Esophagus squamous epithelium (tissue), 5 donors: ENCODE measurements around the gene KRTAP4-9. TPM values are rescaled to one million over a fixed set of nuclear protein-coding genes. Genes with fewer than 3 reads are reported as not detected.
"Not testable (repeated sequence)": the region's sequence is repeated elsewhere in the genome, so short reads cannot be mapped to it uniquely, and the experiment has no call there.

ENCODE experiments used
- DNase-seq: peaks from one replicate; lab custom pipeline; 2025; lab: John Stamatoyannopoulos, UW
- H3K27ac ChIP-seq, 4 donors: fragments of 200-600 bp; sonication (generic); one replicate each; pipeline ENCODE4 v1.5.1; 2016 to 2019; ENCODE audit warnings: mild to moderate bottlenecking in 1 of 4
- H3K27me3 ChIP-seq, 4 donors: fragments of 200-600 bp; sonication (generic); 1 replicate in 3 of 4; 2 replicates in 1 of 4; pipeline versions ENCODE4 v1.5.1 to v1.6.0; 2017 to 2021; ENCODE audit warnings: antibody characterized with exemption in 1 of 4
- H3K36me3 ChIP-seq, 3 donors: fragments of 200-600 bp; sonication (generic); one replicate each; pipeline ENCODE4 v1.5.1; 2016 to 2019
- H3K4me1 ChIP-seq, 3 donors: fragments of 200-600 bp; sonication (generic); one replicate each; pipeline ENCODE4 v1.5.1; 2017 to 2019
- H3K4me3 ChIP-seq, 4 donors: fragments of 200-600 bp; sonication (generic); 1 replicate in 3 of 4; 2 replicates in 1 of 4; pipeline ENCODE4 v1.5.1; 2016 to 2019; ENCODE audit warnings: mild to moderate bottlenecking in 2 of 4, moderate library complexity in 1 of 4
- H3K9me3 ChIP-seq, 3 donors: fragments of 200-600 bp; sonication (generic); one replicate each; pipeline ENCODE4 v1.5.1; 2016 to 2019
- CTCF ChIP-seq, 6 experiments: fragments of 450-650 bp in 4 of 6; fragments of 200-600 bp in 2 of 6; sonication (generic) in 2 of 6; IDR thresholded peaks; one replicate each; pipeline ENCODE4 v1.5.1; 2016 to 2019; ENCODE audit warnings: antibody characterized with exemption in 6 of 6, mild to moderate bottlenecking in 4 of 6, moderate library complexity in 4 of 6
- POLR2A ChIP-seq, 4 donors: fragments of 450-650 bp; IDR thresholded peaks; one replicate each; pipeline ENCODE4 v1.6.1; 2017; ENCODE audit warnings: antibody characterized with exemption in 4 of 4, mild to moderate bottlenecking in 4 of 4, moderate library complexity in 3 of 4
- WGBS, 2 donors: methylation state at CpG; one replicate each; pipeline ENCODE4 v1.1.5; 2018; 5-methylcytosine and 5-hydroxymethylcytosine counted together
- intact Hi-C: fragments of 100-400 bp; cut with DNase I; formaldehyde crosslinking; loops from one replicate; pipeline ENCODE4 v1.15.0; 2022
- total RNA-seq, 4 donors: library from RNA; depleted of rRNA; stranded (reverse); fragments of >200 nt; gene quantifications; one replicate each; pipeline ENCODE4 v1.1.0, GENCODE V29; 2016
- donor health status: DM: yes; HTN: yes; CAD: no.

The KRTAP4-9 gene
- total RNA-seq, 4 donors from 2014 or later = not detected

- TF ChIP-seq POLR2A (IDR thresholded peaks at IDR 0.05) (no peak), CTCF (IDR thresholded peaks at IDR 0.05) (no peak)
- H3K27me3 ChIP-seq = peaks cover 0 to 30% (median 0%) of the 10 kb centered on the region in 4 donors
- H3K27ac ChIP-seq = no peak overlapping the region
- DNase-seq = no peak
- no peaks in the 10 kb centered on the region for H3K4me1 ChIP-seq
- 66 to 83% methylated on average over 4 of the region's 4 CpGs for WGBS, 2 donors
- no peak overlapping the region for H3K4me3 ChIP-seq
- H3K36me3 ChIP-seq = no peaks in the 10 kb centered on the region
- intact Hi-C loops = no loop called here
- H3K9me3 ChIP-seq = no peaks in the 10 kb centered on the region
Observed at GRCh38 chr17:41118721-41119120, 13.5 kb downstream of the KRTAP4-9 start.

- H3K9me3 ChIP-seq, H3K36me3 ChIP-seq, DNase-seq, H3K27ac ChIP-seq, intact Hi-C loops, H3K4me1 ChIP-seq, H3K4me3 ChIP-seq: not testable (repeated sequence)
- WGBS, 2 donors = 48 to 55% methylated on average over 11 of the region's 11 CpGs
- peaks cover 0 to 22% (median 0%) of the 10 kb centered on the region in 4 donors for H3K27me3 ChIP-seq
Observed at GRCh38 chr17:41119696-41120690, 14.8 kb downstream of the KRTAP4-9 start.

GRCh38 chr17:41121742-41122141, 16.6 kb downstream of the KRTAP4-9 start:
- no peaks in the 10 kb centered on the region for H3K36me3 ChIP-seq
- WGBS, 2 donors = 80 to 84% methylated on average over 2 of the region's 2 CpGs
- peaks cover 0 to 22% (median 0%) of the 10 kb centered on the region in 4 donors for H3K27me3 ChIP-seq
- no peaks in the 10 kb centered on the region for H3K4me1 ChIP-seq
- no peaks in the 10 kb centered on the region for H3K9me3 ChIP-seq
- H3K4me3 ChIP-seq = no peak overlapping the region
- intact Hi-C loops = no loop called here
- no peak for DNase-seq
- H3K27ac ChIP-seq = no peak overlapping the region
- TF ChIP-seq CTCF (IDR thresholded peaks at IDR 0.05) (no peak), POLR2A (IDR thresholded peaks at IDR 0.05) (no peak)

GRCh38 chr17:41123292-41123990, 18.3 kb downstream of the KRTAP4-9 start:
- H3K4me1 ChIP-seq, H3K9me3 ChIP-seq, H3K27ac ChIP-seq, H3K36me3 ChIP-seq, DNase-seq, intact Hi-C loops, H3K4me3 ChIP-seq: not testable (repeated sequence)
- 87 to 89% methylated on average over 8 of the region's 12 CpGs for WGBS, 2 donors
- peaks cover 0 to 15% (median 0%) of the 10 kb centered on the region in 4 donors for H3K27me3 ChIP-seq

GRCh38 chr17:41123991-41124371, 18.8 kb downstream of the KRTAP4-9 start, which contains the start of gene KRTAP4-12:
Gene KRTAP4-12 (minus strand): TSS chr17:41124182. CDS start chr17:41124122, 60 bp downstream.
- DNase-seq, H3K9me3 ChIP-seq, H3K27ac ChIP-seq, H3K4me3 ChIP-seq, H3K4me1 ChIP-seq, intact Hi-C loops, H3K36me3 ChIP-seq: not testable (repeated sequence)
- 80 to 100% methylated on average over 1 to 2 of the region's 3 CpGs for WGBS, 2 donors
- H3K27me3 ChIP-seq = peaks cover 0 to 15% (median 0%) of the 10 kb centered on the region in 4 donors

- WGBS, 2 donors = 91 to 97% methylated on average over 2 of the region's 2 CpGs
- no peak for DNase-seq
- Histone ChIP-seq H3K4me3 (no peak overlapping the region), H3K4me1 (no peaks in the 10 kb centered on the region), H3K36me3 (no peaks in the 10 kb centered on the region), H3K27ac (no peak overlapping the region), H3K9me3 (no peaks in the 10 kb centered on the region), H3K27me3 (peaks cover 0 to 15% (median 0%) of the 10 kb centered on the region in 4 donors)
- TF ChIP-seq POLR2A (IDR thresholded peaks at IDR 0.05) (no peak), CTCF (IDR thresholded peaks at IDR 0.05) (no peak)
- intact Hi-C loops = no loop called here
Observed at GRCh38 chr17:41125064-41125463, 19.9 kb downstream of the KRTAP4-9 start.
